Gastrocnemius medialis (tissue), 4 donors: ENCODE results near the gene GALNT18. TPM values are rescaled to one million over a fixed set of nuclear protein-coding genes. Genes with fewer than 3 reads are reported as not detected.

ENCODE experiments used
- ATAC-seq, 2 donors: fragments of 150-250 bp; one replicate each; pipeline ENCODE4 v1.9.1; 2016
- DNase-seq, 2 donors: peaks; one replicate each; pipeline ENCODE4 v3.0.0-alpha.2; 2019
- H3K27ac ChIP-seq, 4 donors: fragments of 200-600 bp; sonication (generic); 1 replicate in 1 of 4; 2 replicates in 3 of 4; pipeline ENCODE4 v1.5.1; 2016 to 2018; ENCODE audit warnings: mild to moderate bottlenecking in 2 of 4, moderate library complexity in 1 of 4
- H3K27me3 ChIP-seq, 3 donors: fragments of 200-600 bp; sonication (generic) in 2 of 3; 1 replicate in 1 of 3; 2 replicates in 2 of 3; pipeline versions ENCODE4 v1.5.1 to v1.6.0; 2016 to 2019; ENCODE audit warnings: mild to moderate bottlenecking in 1 of 3, moderate library complexity in 1 of 3
- H3K36me3 ChIP-seq, 2 donors: fragments of 200-600 bp; sonication (generic) in 1 of 2; one replicate each; pipeline ENCODE4 v1.5.1; 2017 to 2018
- H3K4me1 ChIP-seq, 2 donors: fragments of 200-600 bp; sonication (generic) in 1 of 2; one replicate each; pipeline ENCODE4 v1.5.1; 2016 to 2017; ENCODE audit warnings: mild to moderate bottlenecking in 2 of 2
- H3K4me3 ChIP-seq, 4 donors: fragments of 200-600 bp; sonication (generic) in 3 of 4; 1 replicate in 1 of 4; 2 replicates in 3 of 4; pipeline ENCODE4 v1.5.1; 2016 to 2019; ENCODE audit warnings: mild to moderate bottlenecking in 2 of 4
- H3K9me3 ChIP-seq, 3 donors: fragments of 200-600 bp; sonication (generic) in 2 of 3; 1 replicate in 1 of 3; 2 replicates in 2 of 3; pipeline ENCODE4 v1.5.1; 2016 to 2019
- CTCF ChIP-seq, 5 experiments: fragments of 450-650 bp in 3 of 5; fragments of 200-600 bp in 2 of 5; sonication (generic) in 2 of 5; IDR thresholded peaks in 4 of 5; conservative IDR thresholded peaks in 1 of 5; 1 replicate in 4 of 5; 2 replicates in 1 of 5; pipeline ENCODE4 v1.5.1; 2016 to 2019; ENCODE audit warnings: antibody characterized with exemption in 5 of 5, mild to moderate bottlenecking in 3 of 5, moderate library complexity in 3 of 5
- POLR2A ChIP-seq, 2 donors: fragments of 450-650 bp; IDR thresholded peaks; one replicate each; pipeline ENCODE4 v1.6.1; 2017; ENCODE audit warnings: antibody characterized with exemption in 2 of 2, mild to moderate bottlenecking in 2 of 2, moderate library complexity in 2 of 2
- in situ Hi-C, 4 donors: fragments of 200-750 bp; cut with MboI; loops; one replicate each; pipeline versions ENCODE4 v1.15.0 to v1.8.0; 2017; ENCODE audit warnings: low sequenced_read_pairs in 4 of 4
- intact Hi-C: fragments of 100-400 bp; cut with DNase I; formaldehyde crosslinking; loops from one replicate; pipeline ENCODE4 v1.15.1; 2023; ENCODE audit warnings: low total_unique reads
- total RNA-seq, 4 donors: library from RNA; depleted of rRNA; stranded (reverse); fragments of >200 nt; gene quantifications; one replicate each; pipeline versions ENCODE4 v1.1.0 to v1.2.3, GENCODE V29; 2016

GALNT18 gene
- total RNA-seq, 4 donors from 2014 or later = 10.5 to 29.2 (median 11.2) TPM

- no peak overlapping the region for H3K4me3 ChIP-seq
- no peak for ATAC-seq
- DNase-seq = no peak
- H3K36me3 ChIP-seq = no peaks in the 10 kb centered on the region
- H3K27me3 ChIP-seq = no peaks in the 10 kb centered on the region
- in situ Hi-C loops (no loop called here), intact Hi-C loops (no loop called here)
- no peaks in the 10 kb centered on the region for H3K9me3 ChIP-seq
- H3K27ac ChIP-seq = no peak overlapping the region
- no peaks in the 10 kb centered on the region for H3K4me1 ChIP-seq
- no peak for TF ChIP-seq CTCF (IDR thresholded peaks at IDR 0.05 in 4 of 5, conservative IDR thresholded peaks at IDR 0.05 in 1 of 5)
- no peak for TF ChIP-seq POLR2A (IDR thresholded peaks at IDR 0.05)
Observed at GRCh38 chr11:11296434-11296833, 325.4 kb downstream of the GALNT18 start.

- Histone ChIP-seq H3K9me3 (no peaks in the 10 kb centered on the region), H3K36me3 (no peaks in the 10 kb centered on the region), H3K4me1 (no peaks in the 10 kb centered on the region), H3K4me3 (no peak overlapping the region), H3K27ac (no peak overlapping the region), H3K27me3 (no peaks in the 10 kb centered on the region)
- intact Hi-C loops (no loop called here), in situ Hi-C loops (no loop called here)
- no peak for TF ChIP-seq POLR2A (IDR thresholded peaks at IDR 0.05)
- no peak for TF ChIP-seq CTCF (IDR thresholded peaks at IDR 0.05 in 4 of 5, conservative IDR thresholded peaks at IDR 0.05 in 1 of 5)
- DNase-seq (no peak), ATAC-seq (no peak)
Observed at GRCh38 chr11:11294551-11294855, 327.3 kb downstream of the GALNT18 start.

GRCh38 chr11:11293798-11294550 lies 327.8 kb downstream of the GALNT18 start:
- Histone ChIP-seq H3K27me3 (no peaks in the 10 kb centered on the region), H3K36me3 (no peaks in the 10 kb centered on the region), H3K4me3 (no peak overlapping the region), H3K9me3 (no peaks in the 10 kb centered on the region), H3K4me1 (no peaks in the 10 kb centered on the region), H3K27ac (no peak overlapping the region)
- ATAC-seq (no peak), DNase-seq (no peak)
- in situ Hi-C loops = no loop called here
- TF ChIP-seq POLR2A (IDR thresholded peaks at IDR 0.05) = no peak
- no peak for TF ChIP-seq CTCF (IDR thresholded peaks at IDR 0.05 in 4 of 5, conservative IDR thresholded peaks at IDR 0.05 in 1 of 5)
- intact Hi-C loops = no loop called here

GRCh38 chr11:11292839-11293238 lies 329.0 kb downstream of the GALNT18 start:
- H3K36me3 ChIP-seq = no peaks in the 10 kb centered on the region
- in situ Hi-C loops = no loop called here
- H3K9me3 ChIP-seq = no peaks in the 10 kb centered on the region
- DNase-seq = no peak
- H3K4me1 ChIP-seq = no peaks in the 10 kb centered on the region
- TF ChIP-seq POLR2A (IDR thresholded peaks at IDR 0.05) = no peak
- TF ChIP-seq CTCF (IDR thresholded peaks at IDR 0.05 in 4 of 5, conservative IDR thresholded peaks at IDR 0.05 in 1 of 5) = no peak
- ATAC-seq = no peak
- no peak overlapping the region for H3K27ac ChIP-seq
- no peak overlapping the region for H3K4me3 ChIP-seq
- no peaks in the 10 kb centered on the region for H3K27me3 ChIP-seq
- intact Hi-C loops = no loop called here
